Lung (tissue), 12 donors: ENCODE measurements around the gene POLR1H. TPM values are rescaled to one million over a fixed set of nuclear protein-coding genes. Genes with fewer than 3 reads are reported as not detected.
"Not testable (repeated sequence)": the region's sequence is repeated elsewhere in the genome, so short reads cannot be mapped to it uniquely, and the experiment has no call there.

ENCODE experiments used
- ATAC-seq: fragments of 200-7000 bp; cut with Tn5 transposase; one replicate; pipeline ENCODE4 v1.9.1; 2020; ENCODE audit warnings: moderate number of reproducible peaks; ENCODE audit not compliant: insufficient read depth, low FRiP score
- DNase-seq, 3 donors: peaks; one replicate each; pipeline ENCODE4 v3.0.0-alpha.2; 2013 to 2017
- H3K27ac ChIP-seq, 2 donors: one replicate each; pipeline ENCODE4 v1.5.1; 2013; ENCODE audit warnings: mild to moderate bottlenecking in 2 of 2, moderate library complexity in 2 of 2, control low read depth in 1 of 2, inconsistent platforms in 1 of 2, low read depth in 1 of 2, low read length in 1 of 2
- H3K27me3 ChIP-seq, 3 donors: one replicate each; pipeline ENCODE4 v1.5.1; 2013; ENCODE audit warnings: low read length in 2 of 3; ENCODE audit not compliant: control insufficient read depth in 3 of 3, insufficient read depth in 3 of 3
- H3K36me3 ChIP-seq, 4 donors: one replicate each; pipeline ENCODE4 v1.5.1; 2013; ENCODE audit warnings: low read length in 4 of 4, mild to moderate bottlenecking in 1 of 4, moderate library complexity in 1 of 4; ENCODE audit not compliant: control insufficient read depth in 4 of 4, insufficient read depth in 4 of 4
- H3K4me1 ChIP-seq, 5 donors: one replicate each; pipeline ENCODE4 v1.5.1; 2013; ENCODE audit warnings: low read length in 5 of 5, mild to moderate bottlenecking in 2 of 5, moderate library complexity in 1 of 5; ENCODE audit not compliant: control insufficient read depth in 5 of 5, insufficient read depth in 5 of 5
- H3K4me3 ChIP-seq: one replicate; pipeline ENCODE4 v1.5.1; 2013; ENCODE audit warnings: mild to moderate bottlenecking, control low read depth, moderate library complexity
- H3K9ac ChIP-seq, 2 donors: one replicate each; pipeline ENCODE4 v1.5.1; 2013; ENCODE audit warnings: low read length in 2 of 2, control low read depth in 1 of 2; ENCODE audit not compliant: insufficient read depth in 1 of 2
- H3K9me3 ChIP-seq, 4 donors: one replicate each; pipeline ENCODE4 v1.5.1; 2013; ENCODE audit warnings: low read length in 3 of 4, mild to moderate bottlenecking in 1 of 4, moderate library complexity in 1 of 4; ENCODE audit not compliant: control insufficient read depth in 4 of 4, insufficient read depth in 3 of 4
- CTCF ChIP-seq: IDR thresholded peaks from 2 replicates; pipeline ENCODE4 v1.5.1; 2012; ENCODE audit warnings: mild to moderate bottlenecking; ENCODE audit errors: control extremely low read depth, extremely low read depth
- WGBS, 2 donors: extraction: QIAGEN DNeasy Blood & Tissue Kit; methylation state at CpG; one replicate each; pipeline ENCODE4 v1.1.7; 2013; 5-methylcytosine and 5-hydroxymethylcytosine counted together
- polyA plus RNA-seq, 2 donors: library from polyadenylated mRNA; stranded (reverse); fragments of 200-250 nt; gene quantifications; one replicate each; pipeline ENCODE4 v1.2.1, GENCODE V29; 2013
- total RNA-seq, 2 donors: library from RNA; depleted of rRNA in 1 of 2; stranded (reverse); fragments of >200 nt in 1 of 2; gene quantifications; one replicate each; pipeline ENCODE4 v1.2.1, GENCODE V29; 2014 to 2021
- donor health status: control.
- donor health status: control.
- donor health status: Bipolar disorder and iron deficiency.
- donor health status: healthy.
- donor health status: DM: yes; HTN: yes; CAD: no.

POLR1H gene
- total and polyA plus RNA-seq, 4 donors, result 18.2 to 55.5 (median 38.6) TPM

GRCh38 chr6:30020626-30021025 is 40.4 kb upstream of the POLR1H start:
- Histone ChIP-seq H3K4me3 (no peak overlapping the region), H3K27me3 (no peaks in the 10 kb centered on the region), H3K27ac (no peak overlapping the region), H3K9me3 (peaks cover 0 to 2% (median 0%) of the 10 kb centered on the region in 4 donors), H3K9ac (no peak overlapping the region), H3K36me3 (peaks cover 0 to 7% (median 1%) of the 10 kb centered on the region in 4 donors), H3K4me1 (no peaks in the 10 kb centered on the region)
- ATAC-seq (no peak), DNase-seq (no peak)
- WGBS, 2 donors, result 70 to 78% methylated on average over 1 of the region's 1 CpG
- no peak for TF ChIP-seq CTCF

GRCh38 chr6:30022189-30022588 is 38.9 kb upstream of the POLR1H start:
- TF ChIP-seq CTCF, result no peak
- WGBS, 2 donors, result 94 to 97% methylated on average over 3 of the region's 3 CpGs
- H3K9me3 ChIP-seq, result peaks cover 0 to 2% (median 0%) of the 10 kb centered on the region in 4 donors
- no peak for ATAC-seq
- peaks cover 0 to 7% (median 1%) of the 10 kb centered on the region in 4 donors for H3K36me3 ChIP-seq
- no peaks in the 10 kb centered on the region for H3K4me1 ChIP-seq
- H3K9ac ChIP-seq, result no peak overlapping the region
- no peak overlapping the region for H3K4me3 ChIP-seq
- H3K27ac ChIP-seq, result no peak overlapping the region
- no peaks in the 10 kb centered on the region for H3K27me3 ChIP-seq
- no peak for DNase-seq

GRCh38 chr6:30022712-30023111 is 38.4 kb upstream of the POLR1H start:
- H3K9me3 ChIP-seq, H3K9ac ChIP-seq, H3K27ac ChIP-seq, H3K4me3 ChIP-seq, H3K27me3 ChIP-seq, ATAC-seq, H3K4me1 ChIP-seq, H3K36me3 ChIP-seq, DNase-seq: not testable (repeated sequence)

- peaks cover 0 to 1% (median 0%) of the 10 kb centered on the region in 4 donors for H3K9me3 ChIP-seq
- DNase-seq (no peak), ATAC-seq (no peak)
- peaks cover 0 to 3% (median 0%) of the 10 kb centered on the region in 4 donors for H3K36me3 ChIP-seq
- no peak overlapping the region for H3K9ac ChIP-seq
- H3K4me1 ChIP-seq, result no peaks in the 10 kb centered on the region
- TF ChIP-seq CTCF, result no peak
- H3K27ac ChIP-seq, result no peak overlapping the region
- WGBS, 2 donors, result 95 to 100% methylated on average over 1 of the region's 1 CpG
- no peak overlapping the region for H3K4me3 ChIP-seq
- no peaks in the 10 kb centered on the region for H3K27me3 ChIP-seq
Observed at GRCh38 chr6:30025186-30025585, 35.9 kb upstream of the POLR1H start.
